ENCODE measurements around the gene RPL13A.
"Not testable (repeated sequence)": the region's sequence is repeated elsewhere in the genome, so short reads cannot be mapped to it uniquely, and the experiment has no call there.

Gene RPL13A

DNA sequence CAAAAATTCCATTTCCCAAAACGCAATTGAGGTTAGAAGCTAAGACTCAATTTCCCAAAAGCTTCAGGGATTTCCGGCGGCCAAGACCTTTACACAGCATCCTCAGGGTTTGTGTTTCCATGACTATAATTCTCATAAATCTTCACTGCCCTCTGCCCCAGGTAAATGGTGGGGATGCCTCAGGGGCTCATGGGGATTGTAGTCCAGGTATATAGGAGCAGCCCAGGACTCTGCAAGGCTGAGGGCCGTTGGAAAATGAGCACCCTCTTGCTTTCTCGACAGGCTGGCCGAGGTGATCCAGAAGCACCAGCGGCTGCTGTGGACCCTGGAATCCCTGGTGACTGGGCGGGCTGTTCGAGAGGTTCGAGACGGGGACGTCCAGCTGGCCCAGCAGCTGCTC, 28.0 kb upstream of the RPL13A start:
- TF ChIP-seq, protein P1, sequence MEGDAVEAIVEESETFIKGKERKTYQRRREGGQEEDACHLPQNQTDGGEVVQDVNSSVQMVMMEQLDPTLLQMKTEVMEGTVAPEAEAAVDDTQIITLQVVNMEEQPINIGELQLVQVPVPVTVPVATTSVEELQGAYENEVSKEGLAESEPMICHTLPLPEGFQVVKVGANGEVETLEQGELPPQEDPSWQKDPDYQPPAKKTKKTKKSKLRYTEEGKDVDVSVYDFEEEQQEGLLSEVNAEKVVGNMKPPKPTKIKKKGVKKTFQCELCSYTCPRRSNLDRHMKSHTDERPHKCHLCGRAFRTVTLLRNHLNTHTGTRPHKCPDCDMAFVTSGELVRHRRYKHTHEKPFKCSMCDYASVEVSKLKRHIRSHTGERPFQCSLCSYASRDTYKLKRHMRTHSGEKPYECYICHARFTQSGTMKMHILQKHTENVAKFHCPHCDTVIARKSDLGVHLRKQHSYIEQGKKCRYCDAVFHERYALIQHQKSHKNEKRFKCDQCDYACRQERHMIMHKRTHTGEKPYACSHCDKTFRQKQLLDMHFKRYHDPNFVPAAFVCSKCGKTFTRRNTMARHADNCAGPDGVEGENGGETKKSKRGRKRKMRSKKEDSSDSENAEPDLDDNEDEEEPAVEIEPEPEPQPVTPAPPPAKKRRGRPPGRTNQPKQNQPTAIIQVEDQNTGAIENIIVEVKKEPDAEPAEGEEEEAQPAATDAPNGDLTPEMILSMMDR (IDR thresholded peaks at IDR 0.05; ENCODE audit: low read depth, low read length) = no peak
- H3K4me3 ChIP-seq (ENCODE audit: low read depth, low read length) = no peak overlapping the region

GRCh38 chr19:49461130-49461529, 26.3 kb upstream of the RPL13A start:
- H3K4me3 ChIP-seq (ENCODE audit: low read depth, low read length) = not testable (repeated sequence)

DNA sequence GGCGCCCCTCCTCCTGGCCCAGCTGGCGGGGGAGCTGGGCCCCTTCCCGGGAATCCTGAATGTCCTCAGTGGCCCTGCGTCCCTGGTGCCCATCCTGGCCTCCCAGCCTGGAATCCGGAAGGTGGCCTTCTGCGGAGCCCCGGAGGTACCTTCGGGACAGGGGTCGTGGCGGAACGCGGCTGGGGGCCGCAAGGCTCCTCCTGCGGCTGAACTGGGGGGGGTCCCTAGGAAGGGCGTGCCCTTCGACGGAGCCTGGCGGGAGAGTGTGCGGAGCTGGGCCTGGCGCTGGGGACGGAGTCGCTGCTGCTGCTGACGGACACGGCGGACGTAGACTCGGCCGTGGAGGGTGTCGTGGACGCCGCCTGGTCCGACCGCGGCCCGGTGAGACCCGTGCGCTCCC, 25.8 kb upstream of the RPL13A start:
- H3K4me3 ChIP-seq (ENCODE audit: low read depth, low read length) = no peak overlapping the region

DNA sequence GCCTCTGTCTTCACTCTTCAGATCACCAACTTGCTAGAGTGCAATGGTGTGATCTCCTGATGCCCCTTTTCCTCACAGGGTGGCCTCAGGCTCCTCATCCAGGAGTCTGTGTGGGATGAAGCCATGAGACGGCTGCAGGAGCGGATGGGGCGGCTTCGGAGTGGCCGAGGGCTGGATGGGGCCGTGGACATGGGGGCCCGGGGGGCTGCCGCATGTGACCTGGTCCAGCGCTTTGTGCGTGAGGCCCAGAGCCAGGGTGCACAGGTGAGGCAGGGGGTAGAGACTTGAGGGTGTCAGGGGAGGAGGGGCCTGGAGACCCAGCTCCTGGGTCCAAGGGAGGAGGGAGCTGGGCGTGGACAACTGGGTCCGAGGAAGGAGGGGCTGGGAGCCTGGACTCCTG, 24.9 kb upstream of the RPL13A start:
- no peak overlapping the region for H3K4me3 ChIP-seq (ENCODE audit: low read depth, low read length)
- TF ChIP-seq, protein P1 (IDR thresholded peaks at IDR 0.05; ENCODE audit: low read depth, low read length) = no peak

More for the DNA sequence above, 25.8 kb upstream of the RPL13A start:
- TF ChIP-seq, protein P1 (IDR thresholded peaks at IDR 0.05; ENCODE audit: low read depth, low read length) = no peak

- TF ChIP-seq, protein P1 (IDR thresholded peaks at IDR 0.05; ENCODE audit: low read depth, low read length) = no peak
- no peak overlapping the region for H3K4me3 ChIP-seq (ENCODE audit: low read depth, low read length)
Observed at GRCh38 chr19:49463960-49464740, 23.3 kb upstream of the RPL13A start.

DNA sequence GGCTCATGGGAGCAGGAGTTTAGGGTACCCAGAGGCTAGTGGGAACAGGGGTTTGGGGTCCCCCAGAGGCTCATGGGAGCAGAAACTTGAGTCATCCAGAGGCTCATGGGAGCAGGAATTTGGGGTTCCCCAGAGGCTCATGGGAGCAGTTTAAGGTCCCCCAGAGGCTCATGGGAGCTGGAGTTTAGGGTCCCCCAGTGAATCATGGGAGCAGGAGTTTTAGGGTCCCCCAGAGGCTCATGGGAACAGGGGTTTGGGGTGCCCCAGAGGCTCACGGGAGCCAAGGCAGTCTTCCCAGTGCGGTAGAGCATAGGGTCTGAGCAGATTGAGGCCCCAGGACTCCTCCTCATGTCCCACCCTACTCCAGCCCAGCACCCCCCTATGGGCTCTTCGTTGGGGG, 22.0 kb upstream of the RPL13A start:
- TF ChIP-seq, protein P1 (IDR thresholded peaks at IDR 0.05; ENCODE audit: low read depth, low read length) = no peak
- no peak overlapping the region for H3K4me3 ChIP-seq (ENCODE audit: low read depth, low read length)

- TF ChIP-seq, protein P1 (IDR thresholded peaks at IDR 0.05; ENCODE audit: low read depth, low read length) = no peak
- H3K4me3 ChIP-seq (ENCODE audit: low read depth, low read length) = no peak overlapping the region
Observed at GRCh38 chr19:49468199-49468598, 19.2 kb upstream of the RPL13A start.
